Stimulated activated CD8-positive, alpha-beta memory T cell treated with anti-CD3 and anti-CD28 coated beads, Interleukin-15, amount 100 ng/mL, for 4 hours (primary cell): ENCODE results near the gene SLC11A2.
"Not testable (repeated sequence)": the region's sequence is repeated elsewhere in the genome, so short reads cannot be mapped to it uniquely, and the experiment has no call there.

ENCODE experiments used
- DNase-seq, 2 donors: peaks; one replicate each; pipeline ENCODE4 v3.0.0-alpha.2; 2020; ENCODE audit warnings: low read depth in 2 of 2

Gene SLC11A2

GRCh38 chr12:51027342-51027835 is 1.2 kb upstream of the SLC11A2 start:
- no peak for DNase-seq

DNA sequence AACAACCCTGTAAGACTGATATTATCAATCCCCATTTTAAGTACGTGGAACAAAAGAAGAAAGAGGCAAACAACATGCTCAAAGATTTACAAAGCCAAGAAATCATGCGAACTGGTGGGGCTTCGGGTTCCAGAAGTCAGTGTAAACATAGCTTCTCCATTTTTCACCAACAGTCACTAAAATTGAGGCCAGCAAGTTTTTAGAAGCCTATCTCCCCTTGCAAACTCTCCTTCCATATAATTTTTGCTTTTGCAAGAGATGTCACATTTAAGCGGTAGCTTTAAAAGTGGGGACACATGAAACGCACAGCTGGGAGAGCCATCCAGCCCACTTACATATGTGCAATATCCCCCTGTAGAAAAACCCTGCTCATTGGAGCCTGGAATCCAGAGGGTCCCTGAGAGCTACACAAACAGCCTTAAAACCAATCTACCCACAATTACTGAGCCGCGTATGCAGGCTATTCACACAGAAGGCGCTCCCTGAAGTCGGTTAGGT is 797 bp downstream of the SLC11A2 start:
- no peak for DNase-seq

GRCh38 chr12:51023625-51024382 is 2.4 kb downstream of the SLC11A2 start:
- DNase-seq = no peak

DNA sequence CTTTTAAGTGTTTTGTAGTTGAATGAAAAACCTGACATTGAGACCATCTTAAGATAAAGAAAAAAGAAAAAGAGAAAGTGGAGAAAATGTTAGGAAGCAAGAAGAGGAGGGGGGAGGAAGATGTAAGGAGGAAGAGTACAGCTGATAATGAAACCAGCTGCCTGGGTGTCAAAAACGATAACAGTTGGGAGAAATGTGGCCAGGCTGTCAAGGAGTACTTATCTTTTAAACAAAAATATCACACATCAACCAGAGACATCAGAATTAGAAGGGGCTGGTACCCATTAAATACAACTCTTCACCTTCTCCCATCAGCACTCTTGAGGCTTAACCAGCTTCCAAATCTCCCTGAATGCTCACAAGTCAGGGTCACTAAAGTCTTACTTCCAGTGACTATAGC is 4.5 kb downstream of the SLC11A2 start:
- no peak for DNase-seq

- no peak for DNase-seq
Observed at GRCh38 chr12:51020448-51021182, 5.6 kb downstream of the SLC11A2 start.

- no peak for DNase-seq
Observed at GRCh38 chr12:51019927-51020326, 6.3 kb downstream of the SLC11A2 start.

- DNase-seq = no peak
Observed at GRCh38 chr12:51018956-51019355, 7.2 kb downstream of the SLC11A2 start.

DNA sequence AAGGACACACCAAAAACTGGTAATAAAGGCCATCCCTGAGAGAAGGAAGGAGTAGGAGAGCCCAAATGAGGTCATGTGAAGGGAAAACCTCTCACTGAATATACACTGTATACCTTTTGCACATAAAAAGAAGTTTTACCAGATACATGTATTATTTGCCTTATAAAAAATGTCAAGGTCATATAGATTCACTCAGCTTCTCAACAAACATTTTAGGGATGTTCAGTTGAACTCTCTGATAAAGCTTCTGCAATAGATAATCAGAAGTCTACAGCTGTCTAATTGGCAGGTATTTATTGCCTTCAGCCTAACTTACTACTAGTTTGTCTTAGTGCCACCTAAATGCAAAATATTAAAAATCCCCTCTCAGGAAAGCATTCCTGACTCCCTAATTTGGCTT is 8.7 kb downstream of the SLC11A2 start:
- no peak for DNase-seq

DNA sequence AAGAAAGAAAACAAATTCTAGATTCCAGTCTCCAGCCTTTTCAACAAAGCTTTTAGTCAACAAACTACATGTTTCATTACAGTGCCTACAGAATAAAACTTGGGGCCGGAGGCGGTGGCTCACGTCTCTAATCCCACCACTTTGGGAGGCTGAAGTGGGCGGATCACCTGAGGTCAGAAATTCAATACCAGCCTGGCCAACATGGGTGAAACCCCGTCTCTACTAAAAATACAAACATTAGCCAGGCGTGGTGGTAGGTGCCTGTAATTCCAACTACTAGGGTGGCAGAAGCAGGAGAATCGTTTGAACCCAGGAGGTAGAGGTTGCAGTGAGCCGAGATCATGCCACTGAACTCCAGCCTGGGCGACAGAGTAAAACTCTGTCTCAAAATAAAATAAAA is 11.7 kb downstream of the SLC11A2 start:
- DNase-seq = not testable (repeated sequence)

- DNase-seq = no peak
Observed at GRCh38 chr12:51013441-51013840, 12.7 kb downstream of the SLC11A2 start.

GRCh38 chr12:51012570-51013236 is 13.5 kb downstream of the SLC11A2 start:
- no peak for DNase-seq

DNA sequence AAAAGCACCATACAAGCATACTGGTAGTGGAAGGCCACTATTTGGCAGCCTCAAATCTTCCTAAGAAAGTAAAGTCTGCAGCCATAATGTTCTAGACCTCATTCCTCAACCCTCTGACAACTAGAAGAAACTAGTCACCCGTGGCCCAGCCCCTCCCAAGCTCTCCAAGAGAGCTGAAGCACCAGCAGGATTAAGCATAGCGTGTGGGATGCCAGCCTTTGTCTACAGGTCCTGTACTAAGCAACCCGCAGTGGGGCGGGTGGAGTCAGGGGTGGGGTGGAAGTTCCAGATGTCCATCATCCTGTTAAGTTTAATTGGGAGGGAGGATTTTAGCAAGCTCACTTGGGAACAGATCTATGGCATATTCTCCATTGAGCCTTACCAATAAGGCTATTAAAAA is 14.2 kb downstream of the SLC11A2 start:
- no peak for DNase-seq

- no peak for DNase-seq
Observed at GRCh38 chr12:51009056-51009440, 17.1 kb downstream of the SLC11A2 start.

DNA sequence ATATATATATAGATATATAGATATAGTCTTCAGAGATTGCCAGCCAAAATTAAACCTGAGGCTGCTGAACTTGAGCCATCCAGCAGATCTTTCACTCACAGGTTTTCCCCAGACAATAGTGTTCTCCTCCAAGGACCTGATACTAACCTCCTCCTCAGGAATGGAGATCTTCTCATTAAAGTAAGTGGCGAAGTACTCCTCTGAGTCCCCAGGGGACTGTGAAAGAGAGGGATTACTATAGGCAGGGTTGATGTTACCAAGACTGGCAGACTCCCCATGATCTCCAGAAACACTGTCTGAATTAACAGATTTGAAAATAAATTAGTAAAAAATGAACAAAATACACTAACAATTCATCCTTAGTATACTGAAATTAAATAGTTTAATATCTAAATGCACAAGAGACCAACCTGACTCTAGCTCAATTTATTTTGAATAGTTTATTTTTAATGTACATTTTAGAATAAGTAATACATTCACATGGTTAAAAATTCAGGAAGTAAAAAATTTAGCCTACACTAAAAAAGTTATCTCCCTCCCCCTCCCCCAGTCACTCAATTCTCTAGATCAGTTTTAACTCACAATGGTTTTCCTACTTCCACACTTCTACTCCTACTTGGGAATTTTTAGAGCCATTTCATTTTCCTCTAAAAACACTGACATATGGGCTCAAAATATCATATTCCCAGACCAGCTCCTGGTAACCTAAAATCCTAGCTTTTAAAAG is 17.7 kb downstream of the SLC11A2 start:
- DNase-seq = no peak

DNA sequence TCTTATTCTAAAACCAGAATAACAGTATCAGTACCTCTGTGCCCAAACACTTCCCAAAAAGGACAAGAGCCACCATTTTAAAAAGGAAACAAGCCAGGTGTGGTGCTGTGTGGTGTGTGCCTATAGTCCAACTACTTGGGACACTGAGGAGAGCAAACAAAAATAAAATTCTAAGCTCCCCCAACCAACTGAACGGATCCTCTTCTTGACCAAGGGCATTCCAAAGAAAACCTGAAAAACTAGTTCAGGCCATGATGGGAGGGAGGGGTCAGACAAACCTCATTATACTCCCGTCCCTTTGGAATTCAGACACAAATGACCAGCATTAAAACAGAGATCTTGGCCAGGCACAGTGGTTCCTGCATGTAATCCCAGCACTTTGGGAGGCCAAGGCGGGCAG is 20.5 kb downstream of the SLC11A2 start:
- DNase-seq = no peak

DNA sequence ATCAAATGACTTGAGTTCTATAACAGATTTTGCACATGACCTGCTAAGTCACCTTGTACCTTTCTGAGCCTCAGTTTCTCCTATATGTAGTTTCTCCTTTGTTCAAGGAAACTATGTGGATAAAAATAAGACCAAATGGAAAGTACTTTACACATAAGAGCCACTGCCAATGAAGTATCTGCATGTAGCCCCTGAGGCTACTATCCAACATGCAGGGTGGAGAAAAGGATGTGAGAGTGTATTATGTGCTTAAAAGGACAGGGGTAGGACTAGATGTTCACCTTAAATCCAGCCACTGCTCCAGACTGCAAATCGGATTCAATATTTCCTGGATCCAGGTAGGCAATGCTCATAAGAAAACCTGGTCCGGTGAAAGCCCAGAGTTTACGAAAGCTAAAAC is 21.2 kb downstream of the SLC11A2 start:
- no peak for DNase-seq

DNA sequence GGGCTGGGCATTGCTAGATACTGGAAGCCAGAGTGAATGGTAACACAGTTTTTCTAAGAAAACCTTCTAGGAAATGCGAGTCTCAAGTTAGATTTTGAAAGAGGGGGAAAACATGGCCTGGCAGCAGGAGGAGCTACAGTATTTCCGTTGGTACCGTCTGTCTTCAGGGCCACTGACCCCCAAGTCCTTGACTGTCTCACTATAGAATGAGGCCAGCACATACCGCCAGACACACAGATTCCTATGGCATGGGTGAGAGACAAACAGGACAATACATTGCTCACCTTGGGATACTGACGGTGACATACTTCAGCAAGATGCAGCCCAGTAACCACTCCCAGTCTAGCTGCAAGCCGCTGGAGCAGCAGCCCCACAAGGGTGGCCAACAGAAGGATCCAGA is 21.7 kb downstream of the SLC11A2 start:
- no peak for DNase-seq

DNA sequence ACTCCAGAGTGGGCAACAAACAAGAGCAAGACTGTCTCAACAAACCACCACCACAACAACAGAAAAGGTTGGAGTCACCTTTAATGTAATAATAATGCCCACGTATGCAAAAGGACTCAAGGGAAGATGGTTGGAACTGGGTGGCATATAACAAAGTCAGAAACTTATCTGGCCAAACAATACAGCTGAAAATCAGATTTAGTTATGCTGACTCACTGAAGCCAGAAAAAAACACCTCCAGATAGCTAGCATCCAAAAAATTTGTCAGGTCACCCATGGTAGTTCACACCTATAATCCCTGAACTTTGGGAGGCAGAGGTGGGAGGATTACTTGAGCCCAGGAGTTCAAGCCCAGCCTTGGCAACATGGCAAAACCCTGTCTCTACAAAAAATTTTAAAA is 24.4 kb downstream of the SLC11A2 start:
- DNase-seq = no peak

DNA sequence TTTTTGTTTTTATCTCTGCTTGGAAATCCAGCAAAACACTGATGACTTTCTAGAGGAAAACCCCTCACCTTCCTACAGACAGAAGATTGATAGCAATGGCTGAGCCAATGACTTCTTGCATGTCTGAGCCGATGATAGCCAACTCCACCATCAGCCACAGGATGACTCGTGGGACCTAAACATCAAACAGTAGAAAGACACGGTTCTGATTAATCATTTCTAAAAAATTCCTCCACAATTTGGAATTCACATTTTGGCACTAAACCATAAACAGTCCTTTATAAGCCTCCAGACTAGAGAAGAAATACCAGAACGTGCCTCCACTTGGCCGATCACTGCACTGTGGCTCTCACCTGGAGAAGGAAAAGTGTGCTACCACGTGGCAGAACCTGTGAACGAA is 25.9 kb downstream of the SLC11A2 start:
- DNase-seq = no peak

GRCh38 chr12:50999093-50999492 is 27.1 kb downstream of the SLC11A2 start:
- no peak for DNase-seq

- DNase-seq = no peak
Observed at GRCh38 chr12:50992819-50993218, 33.4 kb downstream of the SLC11A2 start.

GRCh38 chr12:50991291-50991690 is 34.9 kb downstream of the SLC11A2 start:
- no peak for DNase-seq
